ENCODE measurements around the gene USP24.

USP24 gene

GRCh38 chr1:55164906-55165305, 50.3 kb downstream of the USP24 start:
- DNase-seq (ENCODE audit: low read depth in 2 of 2): no peak

GRCh38 chr1:55159571-55159970, 55.6 kb downstream of the USP24 start:
- DNase-seq (ENCODE audit: low read depth in 2 of 2): no peak

- no peak for DNase-seq (ENCODE audit: low read depth in 2 of 2)
Measured at GRCh38 chr1:55156608-55157007, 58.6 kb downstream of the USP24 start.

GRCh38 chr1:55156093-55156492, 59.1 kb downstream of the USP24 start:
- peak; percentile 23 to 30 for DNase-seq (ENCODE audit: low read depth in 2 of 2)

GRCh38 chr1:55155522-55155921, 59.6 kb downstream of the USP24 start:
- DNase-seq (ENCODE audit: low read depth in 2 of 2): no peak

GRCh38 chr1:55154616-55155015, 60.5 kb downstream of the USP24 start:
- DNase-seq (ENCODE audit: low read depth in 2 of 2): no peak

- no peak for DNase-seq (ENCODE audit: low read depth in 2 of 2)
Measured at GRCh38 chr1:55153031-55153430, 62.1 kb downstream of the USP24 start.

GRCh38 chr1:55150880-55151588, 64.1 kb downstream of the USP24 start:
- no peak for DNase-seq (ENCODE audit: low read depth in 2 of 2)

- no peak for DNase-seq (ENCODE audit: low read depth in 2 of 2)
Measured at GRCh38 chr1:55148676-55149075, 66.5 kb downstream of the USP24 start.

GRCh38 chr1:55147524-55147923, 67.6 kb downstream of the USP24 start:
- no peak for DNase-seq (ENCODE audit: low read depth in 2 of 2)

GRCh38 chr1:55146781-55147180, 68.4 kb downstream of the USP24 start:
- no peak for DNase-seq (ENCODE audit: low read depth in 2 of 2)

- no peak for DNase-seq (ENCODE audit: low read depth in 2 of 2)
Measured at GRCh38 chr1:55144886-55145285, 70.3 kb downstream of the USP24 start.

- no peak for DNase-seq (ENCODE audit: low read depth in 2 of 2)
Measured at GRCh38 chr1:55143684-55144083, 71.5 kb downstream of the USP24 start.

- no peak for DNase-seq (ENCODE audit: low read depth in 2 of 2)
Measured at GRCh38 chr1:55141295-55141893, 73.8 kb downstream of the USP24 start.

- peak; percentile 77 for DNase-seq (ENCODE audit: low read depth in 2 of 2)
Measured at GRCh38 chr1:55140546-55140983, 74.6 kb downstream of the USP24 start.

GRCh38 chr1:55140137-55140536, 75.0 kb downstream of the USP24 start:
- no peak for DNase-seq (ENCODE audit: low read depth in 2 of 2)

GRCh38 chr1:55138823-55139222, 76.3 kb downstream of the USP24 start:
- no peak for DNase-seq (ENCODE audit: low read depth in 2 of 2)

GRCh38 chr1:55134152-55134808, 80.9 kb downstream of the USP24 start:
- no peak for DNase-seq (ENCODE audit: low read depth in 2 of 2)

- DNase-seq (ENCODE audit: low read depth in 2 of 2): no peak
Measured at GRCh38 chr1:55131801-55132200, 83.4 kb downstream of the USP24 start.

- DNase-seq (ENCODE audit: low read depth in 2 of 2): no peak
Measured at GRCh38 chr1:55131218-55131617, 83.9 kb downstream of the USP24 start.

- DNase-seq (ENCODE audit: low read depth in 2 of 2): no peak
Measured at GRCh38 chr1:55129194-55129728, 85.9 kb downstream of the USP24 start.

GRCh38 chr1:55128418-55128995, 86.7 kb downstream of the USP24 start:
- no peak for DNase-seq (ENCODE audit: low read depth in 2 of 2)

All from fibroblast of skin of left biceps (primary cell).